Caco-2 (cell line): ENCODE data around the gene GMNN. TPM values are rescaled to one million over a fixed set of nuclear protein-coding genes. Genes with fewer than 3 reads are reported as not detected.

Experiments used
- BruUV-seq: library from RNA; stranded (reverse); fragments of 400-500 nt; replicated peaks from 2 replicates; lab custom pipeline; 2021; lab: Mats Ljungman, UMichigan
- CTCF ChIA-PET: fragments of 300-600 bp; sonication (Branson Sonifier 250); formaldehyde crosslinking; loops from one replicate; lab custom pipeline; 2022; ENCODE audit warnings: antibody characterized with exemption; lab: Charles Lee
- POLR2A ChIA-PET: fragments of 300-600 bp; sonication (Branson Sonifier 250); formaldehyde crosslinking; loops from one replicate; lab custom pipeline; 2022; ENCODE audit warnings: antibody characterized with exemption; lab: Charles Lee
- DNase-seq, 2 experiments: peaks; one replicate each; pipeline versions ENCODE4 v3.0.0 to v3.0.0-alpha.2; 2020 to 2022
- H3K27me3 ChIP-seq: replicated peaks from 2 replicates; pipeline ENCODE4 v1.6.0; 2011; ENCODE audit warnings: low read length; ENCODE audit not compliant: control insufficient read depth, insufficient read depth
- H3K36me3 ChIP-seq: 2 replicates; pipeline ENCODE4 v1.5.1; 2011; ENCODE audit warnings: low read length; ENCODE audit not compliant: control insufficient read depth, insufficient read depth
- H3K4me1 ChIP-seq: fragments of 250-450 bp; sonication (Bioruptor Pico); 2 replicates; pipeline ENCODE4 v1.5.1; 2020; ENCODE audit warnings: mild to moderate bottlenecking
- H3K4me3 ChIP-seq: 2 replicates; pipeline ENCODE4 v1.5.1; 2011; ENCODE audit warnings: low read depth, mild to moderate bottlenecking, control low read depth, low read length
- H3K9me3 ChIP-seq: fragments of 250-450 bp; sonication (Bioruptor Pico); 2 replicates; pipeline ENCODE4 v1.5.1; 2020; ENCODE audit warnings: mild to moderate bottlenecking, moderate library complexity
- H3K27ac Mint-ChIP-seq: one replicate; pipeline ENCODE4 v1.8.0; 2022; ENCODE audit warnings: mixed read lengths; ENCODE audit not compliant: unreplicated experiment
- H3K27me3 Mint-ChIP-seq: one replicate; pipeline ENCODE4 v1.8.0; 2022; ENCODE audit warnings: mixed read lengths; ENCODE audit not compliant: insufficient read depth, unreplicated experiment
- H3K36me3 Mint-ChIP-seq: one replicate; pipeline ENCODE4 v1.8.0; 2022; ENCODE audit warnings: mild to moderate bottlenecking, mixed read lengths; ENCODE audit not compliant: insufficient read depth, unreplicated experiment
- H3K4me1 Mint-ChIP-seq: one replicate; pipeline ENCODE4 v1.8.0; 2022; ENCODE audit warnings: low read depth, mixed read lengths; ENCODE audit not compliant: unreplicated experiment
- H3K4me3 Mint-ChIP-seq: one replicate; pipeline ENCODE4 v1.8.0; 2022; ENCODE audit warnings: mild to moderate bottlenecking, moderate library complexity, mixed read lengths; ENCODE audit not compliant: unreplicated experiment
- H3K9me3 Mint-ChIP-seq: one replicate; pipeline ENCODE4 v1.8.0; 2022; ENCODE audit warnings: mixed read lengths; ENCODE audit not compliant: unreplicated experiment
- CTCF ChIP-seq, 2 experiments: fragments of 200-600 bp in 1 of 2; IDR thresholded peaks; 1 replicate in 1 of 2; 2 replicates in 1 of 2; pipeline versions ENCODE4 v1.5.1 to v1.8.0; 2011 to 2022; ENCODE audit warnings: antibody characterized with exemption in 1 of 2, control low read depth in 1 of 2, inconsistent platforms in 1 of 2, low read depth in 1 of 2, low read length in 1 of 2, mild to moderate bottlenecking in 1 of 2, moderate library complexity in 1 of 2; ENCODE audit not compliant: insufficient read depth in 1 of 2, severe bottlenecking in 1 of 2, unreplicated experiment in 1 of 2
- intact Hi-C: fragments of 100-400 bp; cut with micrococcal nuclease; formaldehyde crosslinking; loops from one replicate; pipeline ENCODE4 v1.10.0; 2022; ENCODE audit not compliant: unreplicated experiment
- total RNA-seq: library from RNA; stranded (reverse); gene quantifications from 2 replicates; pipeline ENCODE4 v1.2.3, GENCODE V29; 2022

GMNN gene
- total RNA-seq, 1 experiment from 2014 or later, result 66.5 TPM

- no peaks in the 10 kb centered on the region for H3K27me3 Mint-ChIP-seq
- no peak for TF ChIP-seq CTCF (IDR thresholded peaks at IDR 0.05; ENCODE audit: insufficient read depth in 1 of 2, low read depth in 1 of 2, low read length in 1 of 2, severe bottlenecking in 1 of 2, unreplicated experiment in 1 of 2)
- peaks cover 23% of the 10 kb centered on the region for H3K9me3 Mint-ChIP-seq
- no peaks in the 10 kb centered on the region for H3K4me1 ChIP-seq
- H3K36me3 ChIP-seq, result no peaks in the 10 kb centered on the region
- H3K9me3 ChIP-seq, result no peaks in the 10 kb centered on the region
- H3K27me3 ChIP-seq, result no peaks in the 10 kb centered on the region
- H3K4me3 Mint-ChIP-seq, result no peak overlapping the region
- BruUV-seq, result no TSS peak
- H3K36me3 Mint-ChIP-seq, result no peaks in the 10 kb centered on the region
- H3K4me3 ChIP-seq, result no peak overlapping the region
- ChIA-PET CTCF (no interaction called here), POLR2A (no interaction called here)
- intact Hi-C loops, result no loop called here
- no peak overlapping the region for H3K27ac Mint-ChIP-seq
- H3K4me1 Mint-ChIP-seq, result no peaks in the 10 kb centered on the region
- DNase-seq, result no peak
Measured at GRCh38 chr6:24742216-24742738, 32.5 kb upstream of the GMNN start.

- Mint-ChIP-seq H3K27ac (no peak overlapping the region), H3K4me1 (no peaks in the 10 kb centered on the region)
Measured at GRCh38 chr6:24743265-24743943, 31.3 kb upstream of the GMNN start.

DNA sequence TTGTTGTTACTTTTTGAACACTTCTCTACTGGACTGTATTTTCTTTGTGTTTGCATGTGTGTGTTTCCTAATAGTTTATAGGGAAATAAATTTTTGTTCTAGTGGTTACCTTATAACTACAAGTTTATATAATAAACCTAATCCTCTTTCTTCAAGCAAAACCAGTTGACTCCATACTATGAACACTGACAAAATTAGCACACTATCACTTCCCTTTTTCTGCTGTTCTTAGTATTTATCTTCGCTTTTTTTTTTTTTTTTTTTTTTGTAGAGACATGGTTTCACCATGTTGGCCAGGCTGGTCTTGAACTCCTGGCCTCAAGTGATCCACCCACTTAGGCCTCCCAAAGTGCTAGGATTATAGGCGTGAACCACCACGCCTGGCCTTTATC, 30.8 kb upstream of the GMNN start:
- intact Hi-C loops, result no loop called here
- Mint-ChIP-seq H3K36me3 (no peaks in the 10 kb centered on the region), H3K4me3 (no peak overlapping the region), H3K4me1 (no peaks in the 10 kb centered on the region), H3K9me3 (peaks cover 23% of the 10 kb centered on the region), H3K27ac (no peak overlapping the region), H3K27me3 (no peaks in the 10 kb centered on the region)
- TF ChIP-seq CTCF (IDR thresholded peaks at IDR 0.05; ENCODE audit: insufficient read depth in 1 of 2, low read depth in 1 of 2, low read length in 1 of 2, severe bottlenecking in 1 of 2, unreplicated experiment in 1 of 2), result no peak
- ChIA-PET CTCF (no interaction called here), POLR2A (no interaction called here)
- Histone ChIP-seq H3K4me3 (no peak overlapping the region), H3K36me3 (no peaks in the 10 kb centered on the region), H3K9me3 (no peaks in the 10 kb centered on the region), H3K27me3 (no peaks in the 10 kb centered on the region), H3K4me1 (no peaks in the 10 kb centered on the region)
- BruUV-seq, result no TSS peak
- DNase-seq, result no peak

More at GRCh38 chr6:24743265-24743943, 31.3 kb upstream of the GMNN start:
- Histone ChIP-seq H3K27me3 (no peaks in the 10 kb centered on the region), H3K4me1 (no peaks in the 10 kb centered on the region), H3K4me3 (no peak overlapping the region), H3K36me3 (no peaks in the 10 kb centered on the region), H3K9me3 (no peaks in the 10 kb centered on the region)
- Mint-ChIP-seq H3K36me3 (no peaks in the 10 kb centered on the region), H3K9me3 (peaks cover 23% of the 10 kb centered on the region), H3K4me3 (no peak overlapping the region), H3K27me3 (no peaks in the 10 kb centered on the region)
- TF ChIP-seq CTCF (IDR thresholded peaks at IDR 0.05; ENCODE audit: insufficient read depth in 1 of 2, low read depth in 1 of 2, low read length in 1 of 2, severe bottlenecking in 1 of 2, unreplicated experiment in 1 of 2), result no peak
- intact Hi-C loops, result no loop called here
- POLR2A ChIA-PET, result no interaction called here
- DNase-seq, result no peak
- CTCF ChIA-PET, result interaction anchor here (0.6 kb wide), 1 partner anchor 148 kb away, joined by 4 read pairs; no protein-coding TSS in a partner anchor
- BruUV-seq, result no TSS peak
